ENCODE results near the gene E2F1.
"Not testable (repeated sequence)": the region's sequence is repeated elsewhere in the genome, so short reads cannot be mapped to it uniquely, and the experiment has no call there.

E2F1 gene

DNA sequence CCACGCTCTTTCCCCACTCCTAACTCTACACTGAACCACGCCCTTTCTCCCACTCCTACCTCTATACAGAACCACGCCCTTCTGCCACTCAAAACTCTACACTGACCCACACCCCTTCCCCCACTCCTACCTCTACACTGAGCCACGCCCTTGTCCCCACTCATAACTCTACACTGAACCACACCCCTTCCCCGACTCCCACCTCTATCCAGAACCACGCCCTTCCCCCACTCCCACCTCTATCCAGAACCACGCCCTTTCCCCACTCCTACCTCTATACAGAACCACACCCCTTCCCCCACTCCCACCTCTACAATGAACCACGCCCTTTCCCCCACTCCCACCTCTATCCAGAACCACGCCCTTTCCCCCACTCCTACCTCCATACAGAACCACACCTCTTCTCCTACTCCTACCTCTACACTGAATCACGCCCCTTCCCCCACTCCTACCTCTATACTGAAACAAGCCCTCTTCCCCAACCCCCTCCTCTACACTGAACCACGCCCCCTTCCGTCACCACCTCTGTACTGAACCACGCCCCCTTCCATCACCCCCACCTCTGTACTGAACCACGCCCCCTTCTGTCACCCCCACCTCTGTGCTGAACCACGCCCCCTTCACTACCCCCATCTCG, 23.8 kb upstream of the E2F1 start:
- no peak for DNase-seq

- no peak for DNase-seq
Observed at GRCh38 chr20:33709398-33709797, 23.2 kb upstream of the E2F1 start.

DNA sequence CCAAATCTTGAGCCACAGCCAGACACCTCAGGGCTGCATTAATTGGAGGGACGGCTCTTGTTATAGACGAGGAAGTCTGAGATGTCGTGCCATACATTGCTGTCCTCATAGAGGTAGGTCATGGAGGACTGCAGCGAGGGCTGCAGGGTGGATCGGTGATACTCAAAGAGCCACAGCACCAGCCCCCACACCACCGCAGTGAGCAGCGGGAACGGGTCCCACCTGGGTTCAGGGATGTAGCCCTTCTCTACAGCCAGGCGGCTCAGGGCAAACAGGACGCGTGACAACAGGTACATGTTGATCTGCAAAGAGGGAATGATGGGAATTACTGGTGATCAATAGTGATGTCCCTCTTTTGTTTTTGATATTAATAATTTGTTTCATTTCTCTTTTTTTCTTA, 21.5 kb upstream of the E2F1 start:
- DNase-seq, result no peak

- DNase-seq, result no peak
Observed at GRCh38 chr20:33704197-33704924, 18.2 kb upstream of the E2F1 start.

GRCh38 chr20:33703498-33704137, 17.4 kb upstream of the E2F1 start:
- DNase-seq, result no peak

GRCh38 chr20:33702861-33703260, 16.7 kb upstream of the E2F1 start:
- DNase-seq, result no peak

GRCh38 chr20:33701629-33702450, 15.7 kb upstream of the E2F1 start:
- no peak for DNase-seq

GRCh38 chr20:33700696-33701441, 14.7 kb upstream of the E2F1 start:
- not testable (repeated sequence) for DNase-seq

GRCh38 chr20:33698966-33699365, 12.8 kb upstream of the E2F1 start:
- not testable (repeated sequence) for DNase-seq

DNA sequence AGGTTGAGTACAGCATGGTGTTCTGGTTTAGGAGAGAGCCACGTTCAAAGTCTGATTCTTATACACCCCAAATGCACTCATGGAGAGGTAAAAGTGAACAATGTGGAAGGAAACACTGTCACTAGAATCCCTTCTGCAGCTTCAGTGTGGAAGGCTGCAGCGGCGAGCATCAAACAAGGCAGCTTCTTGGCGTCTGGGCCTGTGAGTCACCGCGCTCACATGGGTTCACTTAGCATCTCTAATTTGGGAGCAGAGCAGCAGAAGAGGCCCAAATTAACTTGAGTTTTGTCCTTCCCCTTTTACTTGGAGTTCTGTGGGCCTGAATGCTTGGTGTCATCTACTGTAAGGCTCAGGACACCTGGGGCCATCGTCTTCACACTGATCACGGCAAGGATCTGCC, 10.9 kb upstream of the E2F1 start:
- DNase-seq, result no peak

GRCh38 chr20:33696448-33696847, 10.3 kb upstream of the E2F1 start:
- DNase-seq, result no peak

GRCh38 chr20:33694639-33695012, 8.4 kb upstream of the E2F1 start:
- no peak for DNase-seq

DNA sequence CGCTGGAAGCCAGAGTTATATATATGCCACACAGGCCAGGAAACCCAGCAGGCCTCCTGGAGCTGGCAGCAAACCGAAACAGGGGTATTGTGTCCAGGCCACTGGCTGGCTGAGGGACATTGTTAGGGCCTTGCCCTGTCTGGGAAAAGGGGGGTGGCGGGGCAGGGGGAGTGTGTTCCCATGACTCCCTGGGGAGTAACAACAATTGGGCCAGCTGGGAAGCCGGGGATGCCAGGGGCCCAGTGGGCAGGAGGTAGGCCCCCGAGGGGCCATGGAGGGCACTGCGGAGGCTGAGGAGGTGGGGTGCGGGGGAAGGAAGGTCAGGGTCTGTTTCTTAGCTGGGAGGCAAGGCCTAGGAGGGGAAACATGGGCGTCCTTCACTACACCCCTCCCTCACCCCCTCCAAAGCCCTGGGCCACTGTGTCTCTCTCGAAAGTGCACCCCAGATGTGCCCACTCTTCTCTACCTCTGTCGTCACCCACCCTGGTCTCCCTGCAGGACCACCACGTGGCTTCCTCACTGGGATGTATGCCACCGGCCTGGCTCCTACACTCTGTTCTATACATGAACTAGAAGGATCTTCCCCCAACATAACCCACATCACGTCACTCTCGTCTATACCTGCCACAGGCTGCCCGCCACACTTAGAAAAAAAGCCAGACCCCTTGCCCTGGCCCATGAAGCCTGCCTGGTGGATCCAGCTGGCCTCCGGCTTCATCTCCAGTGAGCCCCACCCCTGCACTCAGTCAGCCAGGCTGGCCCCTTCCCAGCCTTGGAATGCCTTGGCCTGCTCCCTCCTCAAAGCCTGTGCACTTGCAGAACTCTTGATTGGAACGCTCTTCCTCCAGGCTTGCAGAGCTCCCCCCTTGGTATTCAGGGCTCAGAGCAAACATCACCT, 7.8 kb upstream of the E2F1 start:
- no peak for DNase-seq

- no peak for DNase-seq
Observed at GRCh38 chr20:33693289-33693688, 7.1 kb upstream of the E2F1 start.

DNA sequence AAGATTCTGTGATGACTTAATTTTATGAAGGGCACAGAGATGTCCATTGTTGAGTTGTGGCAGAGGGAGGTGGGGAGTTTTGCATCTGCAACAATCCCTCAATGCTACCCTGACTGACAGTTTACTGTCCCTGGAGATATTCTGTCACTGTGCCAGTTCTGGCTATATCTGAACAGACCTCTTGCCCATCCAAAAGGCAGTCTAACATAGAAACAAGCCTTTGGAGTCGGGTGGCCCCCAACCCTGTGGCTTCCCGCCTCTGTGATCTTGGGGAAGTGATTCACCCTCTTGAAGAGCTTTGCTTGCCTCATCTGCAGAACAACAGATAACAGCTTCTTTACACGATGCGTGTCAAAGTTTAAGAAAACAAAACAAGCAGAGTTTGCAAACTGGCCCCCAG, 3.8 kb upstream of the E2F1 start:
- peak; percentile 10 for DNase-seq

GRCh38 chr20:33689493-33689892, 3.3 kb upstream of the E2F1 start:
- DNase-seq, result no peak

- DNase-seq, result no peak
Observed at GRCh38 chr20:33688938-33689424, 2.8 kb upstream of the E2F1 start.

- DNase-seq, result no peak
Observed at GRCh38 chr20:33687993-33688937, 2.1 kb upstream of the E2F1 start.

GRCh38 chr20:33687370-33687915, 1.3 kb upstream of the E2F1 start:
- DNase-seq, result peak; percentile 45

GRCh38 chr20:33686984-33687366, 790 bp upstream of the E2F1 start:
- no peak for DNase-seq

Data from GF-D8 (cell line).